ENCODE data around the gene PFN3.

- TF ChIP-seq CTCF (IDR thresholded peaks at IDR 0.05) (no peak), POLR2AphosphoS5 (IDR thresholded peaks at IDR 0.05) (no peak), POLR2A (IDR thresholded peaks at IDR 0.05) (no peak), EP300 (IDR thresholded peaks at IDR 0.05) (no peak)
These were observed 47.4 kb downstream of the PFN3 start for GRCh38 chr5:177353093-177353492.

All from gastroesophageal sphincter (tissue), 3 donors.